GM12874 (cell line): Measurements from ENCODE around the gene NID2.

ENCODE experiments used
- CTCF ChIP-seq: IDR thresholded peaks from 2 replicates; pipeline ENCODE4 v1.5.1; 2011; ENCODE audit warnings: low read depth, mild to moderate bottlenecking, control low read depth, low read length, moderate library complexity; ENCODE audit not compliant: insufficient read depth

Gene NID2

GRCh38 chr14:52068615-52069306, at the start of gene NID2:
Gene NID2 (minus strand): TSS chr14:52069059. CDS start chr14:52068994, 65 bp downstream.
- no peak for TF ChIP-seq CTCF

- TF ChIP-seq CTCF = no peak
Measured at GRCh38 chr14:52117111-52117832, 48.4 kb upstream of the NID2 start.

GRCh38 chr14:52115286-52115685, 46.4 kb upstream of the NID2 start:
- no peak for TF ChIP-seq CTCF

GRCh38 chr14:52112336-52113018, 43.6 kb upstream of the NID2 start:
- TF ChIP-seq CTCF = no peak

GRCh38 chr14:52111583-52111982, 42.7 kb upstream of the NID2 start:
- no peak for TF ChIP-seq CTCF

- TF ChIP-seq CTCF = no peak
Measured at GRCh38 chr14:52110441-52111086, 41.7 kb upstream of the NID2 start.

GRCh38 chr14:52108823-52109222, 40.0 kb upstream of the NID2 start:
- TF ChIP-seq CTCF = no peak
